Central memory CD8-positive, alpha-beta T cell (primary cell): ENCODE data around the gene SLC35A5.
A peak's percentile ranks its signal among the peaks of the same experiment; 100 is the strongest.

ENCODE experiments used
- ATAC-seq: fragments of 150-1000 bp; cut with Tn5 transposase; replicated peaks from 2 replicates; pipeline ENCODE4 v1.10.0; 2022; ENCODE audit warnings: mild to moderate bottlenecking, moderate FRiP score, moderate number of reproducible peaks; ENCODE audit not compliant: poor library complexity, severe bottlenecking; ENCODE audit errors: extremely low read depth
- DNase-seq, 2 donors: peaks; one replicate each; pipeline ENCODE4 v3.0.0; 2021; ENCODE audit warnings: low spot score in 2 of 2
- H3K27ac Mint-ChIP-seq: one replicate; pipeline ENCODE4 v1.8.0; 2022; ENCODE audit warnings: low read depth, mild to moderate bottlenecking, moderate library complexity, mixed read lengths
- H3K27me3 Mint-ChIP-seq: one replicate; pipeline ENCODE4 v1.8.0; 2022; ENCODE audit warnings: mixed read lengths
- H3K36me3 Mint-ChIP-seq: one replicate; pipeline ENCODE4 v1.8.0; 2022; ENCODE audit warnings: mild to moderate bottlenecking, moderate library complexity, mixed read lengths; ENCODE audit not compliant: insufficient read depth
- H3K4me1 Mint-ChIP-seq: one replicate; pipeline ENCODE4 v1.8.0; 2022; ENCODE audit warnings: mixed read lengths
- H3K4me3 Mint-ChIP-seq: one replicate; pipeline ENCODE4 v1.8.0; 2022; ENCODE audit warnings: mild to moderate bottlenecking, moderate library complexity, mixed read lengths
- H3K9me3 Mint-ChIP-seq: one replicate; pipeline ENCODE4 v1.8.0; 2022; ENCODE audit warnings: mixed read lengths

The SLC35A5 gene

DNA sequence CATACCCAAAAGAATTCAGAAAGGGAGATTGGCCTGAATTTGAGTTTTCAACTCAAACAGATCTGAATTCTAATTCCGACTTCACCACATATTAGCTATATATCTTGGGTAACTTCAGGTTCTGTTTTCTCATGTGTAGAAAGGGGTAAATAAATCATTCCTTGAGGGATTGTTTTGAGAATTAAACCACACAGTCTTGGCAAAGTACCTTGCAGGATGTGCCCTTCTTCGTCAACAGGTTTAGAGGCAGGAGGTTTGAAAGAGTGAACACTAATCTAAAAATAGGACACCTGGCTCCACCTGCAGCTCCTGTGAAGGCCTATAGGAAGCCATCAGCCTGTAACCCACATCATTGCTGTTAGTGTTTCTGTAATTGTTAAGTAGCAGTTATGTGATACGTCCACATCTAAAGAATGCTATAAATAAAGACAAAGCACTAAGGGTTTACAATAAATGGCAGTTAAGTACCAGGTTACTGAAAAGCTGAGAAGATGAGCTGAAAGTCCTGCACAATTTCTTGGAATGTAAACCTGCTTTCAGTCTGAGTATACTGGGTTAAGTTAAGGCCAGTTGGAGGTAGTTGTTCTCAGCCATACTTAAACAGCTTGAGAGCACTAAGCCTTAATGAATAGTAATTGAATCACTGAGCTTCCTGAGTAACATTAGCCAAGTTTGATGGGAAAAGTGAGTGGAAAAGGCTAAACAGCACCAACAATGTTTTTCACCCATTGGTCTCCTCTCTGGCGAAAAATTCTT, 73.1 kb downstream of the SLC35A5 start:
- ATAC-seq (no peak), DNase-seq (no peak)
- no peaks in the 10 kb centered on the region for H3K9me3 Mint-ChIP-seq
- no peaks in the 10 kb centered on the region for H3K27me3 Mint-ChIP-seq
- no peaks in the 10 kb centered on the region for H3K4me1 Mint-ChIP-seq
- peak overlapping the region; percentile 13 for H3K27ac Mint-ChIP-seq
- H3K36me3 Mint-ChIP-seq, result no peaks in the 10 kb centered on the region
- H3K4me3 Mint-ChIP-seq, result no peak overlapping the region
